ENCODE data around the gene ANKK1. TPM values are rescaled to one million over a fixed set of nuclear protein-coding genes. Genes with fewer than 3 reads are reported as not detected.

Gene ANKK1
- total RNA-seq, 2 experiments from 2014 or later: not detected

GRCh38 chr11:113410414-113411135, 23.0 kb downstream of the ANKK1 start:
- ATAC-seq: no peak
- no peak overlapping the region for H3K27ac Mint-ChIP-seq
- POLR2A ChIA-PET: no interaction called here
- H3K27me3 Mint-ChIP-seq: no peaks in the 10 kb centered on the region
- CTCF ChIA-PET: no interaction called here
- no peaks in the 10 kb centered on the region for H3K4me1 Mint-ChIP-seq (ENCODE audit: low read depth)
- no peak for DNase-seq
- no peaks in the 10 kb centered on the region for H3K36me3 Mint-ChIP-seq (ENCODE audit: low read depth)
- intact Hi-C loops (cut with micrococcal nuclease): no loop called here
- TF ChIP-seq CTCF (IDR thresholded peaks at IDR 0.05): no peak
- H3K4me3 Mint-ChIP-seq: no peak overlapping the region
- H3K9me3 Mint-ChIP-seq: no peaks in the 10 kb centered on the region

DNA sequence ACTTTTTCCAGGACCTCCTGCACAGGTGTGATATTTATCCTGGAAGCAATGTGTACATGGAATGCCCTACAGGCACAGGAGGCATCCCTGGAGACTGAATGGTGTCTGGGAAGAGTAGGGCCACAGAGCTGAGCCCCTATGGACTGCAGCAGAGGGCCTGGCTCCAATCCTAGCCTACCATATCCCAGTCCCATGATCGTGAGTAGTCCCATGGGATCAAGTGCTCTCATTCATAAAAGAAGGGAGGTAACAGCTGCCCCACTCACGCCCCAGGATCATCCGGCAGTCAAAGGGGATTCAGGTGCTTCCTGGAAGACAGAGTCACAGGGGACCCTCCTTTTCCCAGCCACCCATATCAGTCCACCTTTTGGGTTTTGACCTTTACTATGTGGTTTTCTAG, 24.0 kb downstream of the ANKK1 start:
- no peak for ATAC-seq
- H3K4me3 Mint-ChIP-seq: no peak overlapping the region
- no peak for TF ChIP-seq CTCF (IDR thresholded peaks at IDR 0.05)
- no peaks in the 10 kb centered on the region for H3K9me3 Mint-ChIP-seq
- H3K27ac Mint-ChIP-seq: no peak overlapping the region
- POLR2A ChIA-PET: no interaction called here
- CTCF ChIA-PET: no interaction called here
- H3K36me3 Mint-ChIP-seq (ENCODE audit: low read depth): no peaks in the 10 kb centered on the region
- no peaks in the 10 kb centered on the region for H3K4me1 Mint-ChIP-seq (ENCODE audit: low read depth)
- intact Hi-C loops (cut with micrococcal nuclease): no loop called here
- no peaks in the 10 kb centered on the region for H3K27me3 Mint-ChIP-seq
- DNase-seq: no peak

- no peaks in the 10 kb centered on the region for H3K36me3 Mint-ChIP-seq (ENCODE audit: low read depth)
- DNase-seq (no peak), ATAC-seq (no peak)
- CTCF ChIA-PET: no interaction called here
- H3K27me3 Mint-ChIP-seq: no peaks in the 10 kb centered on the region
- intact Hi-C loops (cut with micrococcal nuclease): no loop called here
- H3K4me1 Mint-ChIP-seq (ENCODE audit: low read depth): no peaks in the 10 kb centered on the region
- no peak overlapping the region for H3K4me3 Mint-ChIP-seq
- POLR2A ChIA-PET: no interaction called here
- no peak overlapping the region for H3K27ac Mint-ChIP-seq
- no peaks in the 10 kb centered on the region for H3K9me3 Mint-ChIP-seq
- TF ChIP-seq CTCF (IDR thresholded peaks at IDR 0.05): no peak
These were observed 25.1 kb downstream of the ANKK1 start for GRCh38 chr11:113412675-113413074.

DNA sequence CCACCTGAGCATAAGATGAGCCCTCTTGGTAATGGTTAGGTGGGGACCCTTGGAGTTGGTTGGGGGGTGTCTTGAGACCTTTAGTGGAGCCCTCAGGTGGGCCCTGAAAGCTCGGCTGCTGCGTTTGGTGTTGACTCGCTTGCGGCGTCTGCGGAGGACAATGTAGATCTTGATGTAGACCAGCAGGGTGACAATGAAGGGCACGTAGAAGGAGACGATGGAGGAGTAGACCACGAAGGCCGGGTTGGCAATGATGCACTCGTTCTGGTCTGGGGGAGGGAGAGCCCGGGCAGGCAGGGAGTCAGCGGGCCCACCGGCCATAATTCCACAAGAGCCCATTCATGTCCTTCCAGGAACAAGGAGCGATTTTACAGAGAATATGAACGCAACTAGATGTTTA, 27.8 kb downstream of the ANKK1 start:
- intact Hi-C loops (cut with micrococcal nuclease): no loop called here
- Mint-ChIP-seq H3K36me3 (ENCODE audit: low read depth) (no peaks in the 10 kb centered on the region), H3K27ac (no peak overlapping the region), H3K4me3 (no peak overlapping the region), H3K9me3 (no peaks in the 10 kb centered on the region), H3K27me3 (peaks cover 1% of the 10 kb centered on the region), H3K4me1 (ENCODE audit: low read depth) (no peaks in the 10 kb centered on the region)
- ChIA-PET POLR2A (no interaction called here), CTCF (no interaction called here)
- DNase-seq (no peak), ATAC-seq (no peak)
- no peak for TF ChIP-seq CTCF (IDR thresholded peaks at IDR 0.05)

DNA sequence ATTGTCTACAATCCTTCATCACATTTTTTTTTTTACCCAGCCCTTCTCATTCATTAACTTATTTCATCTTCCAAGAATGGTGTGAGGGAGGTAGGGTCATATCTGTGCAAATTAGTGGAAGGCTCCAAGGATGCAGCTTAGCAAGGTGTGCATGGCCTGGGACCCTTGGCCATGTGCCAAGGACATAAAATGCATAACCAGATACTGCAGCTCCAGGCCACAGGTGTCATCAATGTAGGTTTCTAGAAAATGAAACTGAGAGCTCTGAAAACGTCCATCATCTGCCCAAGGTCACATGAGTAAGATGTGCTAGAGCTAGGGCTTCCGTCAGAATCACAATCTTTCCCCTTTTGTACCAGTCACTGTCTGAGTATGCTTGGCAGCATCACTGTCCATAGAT, 29.8 kb downstream of the ANKK1 start:
- H3K27me3 Mint-ChIP-seq: peaks cover 1% of the 10 kb centered on the region
- no peak for ATAC-seq
- H3K27ac Mint-ChIP-seq: no peak overlapping the region
- no peak overlapping the region for H3K4me3 Mint-ChIP-seq
- DNase-seq: no peak
- no peaks in the 10 kb centered on the region for H3K4me1 Mint-ChIP-seq (ENCODE audit: low read depth)
- TF ChIP-seq CTCF (IDR thresholded peaks at IDR 0.05): no peak
- ChIA-PET CTCF (no interaction called here), POLR2A (no interaction called here)
- H3K36me3 Mint-ChIP-seq (ENCODE audit: low read depth): no peaks in the 10 kb centered on the region
- H3K9me3 Mint-ChIP-seq: no peaks in the 10 kb centered on the region
- intact Hi-C loops (cut with micrococcal nuclease): no loop called here
